Left ventricle myocardium superior (tissue), 1 donor: Measurements from ENCODE around the gene HGF. TPM values are rescaled to one million over a fixed set of nuclear protein-coding genes. Genes with fewer than 3 reads are reported as not detected.
"Not testable (repeated sequence)": the region's sequence is repeated elsewhere in the genome, so short reads cannot be mapped to it uniquely, and the experiment has no call there.

Experiments
- ATAC-seq: fragments of 200-7000 bp; cut with Tn5 transposase; one replicate; pipeline ENCODE4 v1.9.1; 2020; ENCODE audit warnings: mild to moderate bottlenecking, moderate library complexity
- DNase-seq: peaks from one replicate; pipeline ENCODE4 v3.0.0-alpha.2; 2020
- intact Hi-C: fragments of 100-400 bp; cut with micrococcal nuclease; formaldehyde crosslinking; loops from one replicate; pipeline ENCODE4 v1.11.0; 2022
- long read RNA-seq: library from polyadenylated mRNA; unstranded; transcript quantifications from one replicate; pipeline ENCODE4 v2.0.0, GENCODE V29; 2021
- total RNA-seq: library from RNA; stranded (reverse); fragmentation: NEBNext Ultra II Directional; extraction: Animal tissue kit (Norgen Biotek cat#: 25700); gene quantifications from one replicate; pipeline ENCODE4 v1.2.1, GENCODE V29; 2021
- donor health status: DM: no; HTN: yes; CAD: no; lungs with severe emphysema.

Gene HGF
- total RNA-seq = 2.4 TPM
- long read RNA-seq, partial matches to known transcripts = 0 of 1 reads
- long read RNA-seq, other reads (novel, unspliced or antisense) = 1 of 1 reads

DNA sequence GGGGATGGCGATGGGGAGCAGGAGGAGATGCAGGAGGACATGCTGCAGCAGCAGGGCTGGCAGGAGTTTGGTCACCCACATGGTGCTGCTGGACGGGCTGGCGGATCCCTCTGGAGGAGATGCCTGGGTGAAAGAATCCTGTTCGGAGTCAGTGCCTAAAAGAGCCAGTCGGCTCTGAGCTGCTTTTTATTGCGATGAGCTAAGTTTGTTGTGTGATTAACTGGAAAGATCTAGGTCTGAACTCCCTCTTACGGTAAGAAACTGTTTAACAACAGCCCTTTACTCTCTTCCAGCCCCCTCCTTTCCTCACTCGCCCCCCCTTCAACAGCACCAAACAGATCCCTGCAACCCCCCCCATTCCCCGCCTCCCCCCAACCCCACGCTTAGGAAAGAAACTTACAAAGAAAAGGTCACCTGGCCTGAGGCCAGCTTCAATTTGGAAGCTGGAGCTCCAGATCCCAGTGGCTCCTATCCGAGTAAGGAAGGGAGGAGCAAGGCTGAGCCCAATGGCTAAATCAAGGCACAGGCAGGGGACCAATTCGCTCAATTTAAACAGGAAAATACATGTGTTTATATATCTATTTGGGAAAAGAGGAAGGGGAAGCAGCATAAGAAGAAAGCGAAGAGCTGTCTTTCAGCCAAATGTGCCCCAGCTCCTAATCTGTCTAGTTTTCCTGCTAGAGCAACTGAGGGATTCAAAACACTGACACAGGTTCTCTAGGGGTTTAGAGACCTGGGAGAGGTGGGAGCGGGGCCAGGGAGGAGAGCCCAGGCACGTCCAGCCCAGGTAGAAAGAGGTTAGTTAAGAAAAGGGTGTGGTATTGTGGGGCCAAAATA, at the start of gene HGF:
Gene HGF, minus strand, starts transcription at position 157 of the 837 bp plus-strand sequence. Its CDS starts 76 bp downstream, at position 81.
- intact Hi-C loops = no loop called here
- peak; percentile 67 for DNase-seq

GRCh38 chr7:81816312-81816711, 46.5 kb upstream of the HGF start:
- no peak for ATAC-seq
- DNase-seq = no peak
- intact Hi-C loops = no loop called here

More for the DNA sequence above, at the start of gene HGF:
- ATAC-seq = peak; percentile 86

- intact Hi-C loops, ATAC-seq: not testable (repeated sequence)
These were observed 43.1 kb upstream of the HGF start for GRCh38 chr7:81812866-81813476.

GRCh38 chr7:81811956-81812865, 42.4 kb upstream of the HGF start:
- ATAC-seq (no peak), DNase-seq (no peak)
- intact Hi-C loops = no loop called here

More at GRCh38 chr7:81812866-81813476, 43.1 kb upstream of the HGF start:
- not testable (repeated sequence) for DNase-seq

GRCh38 chr7:81810476-81811155, 40.8 kb upstream of the HGF start:
- peak; percentile 68 for ATAC-seq
- no peak for DNase-seq
- intact Hi-C loops = no loop called here

DNA sequence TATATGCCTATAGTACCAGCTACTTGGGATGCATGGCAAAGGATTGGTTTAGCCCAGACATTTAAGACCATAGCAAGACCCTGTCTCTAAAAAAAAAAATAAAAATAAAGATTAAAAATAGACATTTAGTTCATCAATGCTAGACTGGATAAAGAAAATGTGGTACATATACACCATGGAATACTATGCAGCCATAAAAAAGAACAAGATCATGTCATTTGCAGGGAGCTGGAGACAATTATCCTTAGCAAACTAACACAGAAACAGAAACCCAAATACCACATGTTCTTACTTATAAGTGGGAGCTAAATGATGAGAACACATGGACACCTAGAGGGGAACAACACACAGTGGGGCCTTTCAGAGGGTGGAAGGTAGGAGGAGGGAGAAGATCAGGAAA, 38.5 kb upstream of the HGF start:
- ATAC-seq, intact Hi-C loops, DNase-seq: not testable (repeated sequence)

DNA sequence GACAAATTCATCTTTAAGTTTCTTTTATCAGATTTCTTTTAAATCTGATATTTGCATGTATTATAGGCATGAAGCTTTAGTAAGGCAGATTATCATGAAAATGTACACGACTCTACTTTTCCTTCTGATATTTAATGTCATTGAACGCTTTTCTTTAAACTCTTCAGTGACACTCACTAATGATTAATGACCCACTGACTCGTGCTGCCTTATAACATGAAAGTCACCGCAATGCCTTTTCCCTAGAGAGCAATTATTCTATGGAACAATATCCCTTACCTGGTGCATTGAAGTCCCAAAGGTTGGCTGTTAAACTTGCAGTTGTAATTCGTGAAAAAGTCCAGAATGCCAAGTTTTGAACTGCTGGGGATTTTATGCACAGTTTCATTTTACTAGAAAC, 33.4 kb upstream of the HGF start:
- intact Hi-C loops = no loop called here
- ATAC-seq = no peak
- DNase-seq = no peak

- intact Hi-C loops = no loop called here
- ATAC-seq = no peak
- DNase-seq = no peak
These were observed 32.4 kb upstream of the HGF start for GRCh38 chr7:81802251-81802650.

DNA sequence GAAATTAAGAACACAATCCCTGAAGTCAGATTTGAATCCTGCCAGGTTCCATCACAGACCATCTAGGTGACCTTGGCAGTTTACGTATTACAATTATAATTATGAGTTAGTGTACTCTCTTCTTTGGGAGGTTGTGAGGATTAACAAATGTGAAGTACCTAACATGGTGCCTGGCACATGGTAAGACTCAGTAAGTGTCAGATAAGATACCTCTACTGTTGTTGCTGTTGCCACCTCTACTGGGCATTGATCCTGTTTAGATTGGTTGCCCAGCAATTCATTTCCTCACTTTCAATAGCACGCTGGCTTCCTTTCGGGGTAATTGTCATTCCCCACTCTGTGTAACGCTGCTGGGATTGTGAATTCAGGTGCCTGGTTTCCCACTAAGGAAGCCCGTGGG, 31.7 kb upstream of the HGF start:
- intact Hi-C loops = no loop called here
- DNase-seq (no peak), ATAC-seq (peak; percentile 19)

GRCh38 chr7:81791568-81792518, 22.0 kb upstream of the HGF start:
- DNase-seq (no peak), ATAC-seq (no peak)
- intact Hi-C loops = no loop called here

- DNase-seq = no peak
- intact Hi-C loops = no loop called here
- ATAC-seq = no peak
These were observed 20.8 kb upstream of the HGF start for GRCh38 chr7:81790686-81791085.

DNA sequence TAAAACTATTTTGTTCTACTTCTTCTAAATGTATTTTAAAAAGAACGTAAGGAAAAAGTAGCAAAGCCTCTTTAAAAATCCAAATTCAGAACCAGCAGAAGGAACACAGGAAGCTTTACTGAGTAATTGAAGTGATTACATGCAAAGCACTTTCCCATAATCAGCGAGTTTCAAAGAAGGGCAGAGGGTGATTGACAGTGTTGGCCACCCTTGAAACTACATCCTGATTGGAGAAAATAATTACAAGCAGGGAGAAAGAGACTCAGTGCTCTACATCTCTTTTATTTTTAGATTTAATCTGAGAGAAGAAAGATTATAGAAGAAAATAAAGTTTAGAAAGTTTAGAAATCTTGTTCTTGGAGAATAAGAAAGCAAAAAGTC, 20.3 kb upstream of the HGF start:
- intact Hi-C loops = no loop called here
- ATAC-seq (no peak), DNase-seq (no peak)

DNA sequence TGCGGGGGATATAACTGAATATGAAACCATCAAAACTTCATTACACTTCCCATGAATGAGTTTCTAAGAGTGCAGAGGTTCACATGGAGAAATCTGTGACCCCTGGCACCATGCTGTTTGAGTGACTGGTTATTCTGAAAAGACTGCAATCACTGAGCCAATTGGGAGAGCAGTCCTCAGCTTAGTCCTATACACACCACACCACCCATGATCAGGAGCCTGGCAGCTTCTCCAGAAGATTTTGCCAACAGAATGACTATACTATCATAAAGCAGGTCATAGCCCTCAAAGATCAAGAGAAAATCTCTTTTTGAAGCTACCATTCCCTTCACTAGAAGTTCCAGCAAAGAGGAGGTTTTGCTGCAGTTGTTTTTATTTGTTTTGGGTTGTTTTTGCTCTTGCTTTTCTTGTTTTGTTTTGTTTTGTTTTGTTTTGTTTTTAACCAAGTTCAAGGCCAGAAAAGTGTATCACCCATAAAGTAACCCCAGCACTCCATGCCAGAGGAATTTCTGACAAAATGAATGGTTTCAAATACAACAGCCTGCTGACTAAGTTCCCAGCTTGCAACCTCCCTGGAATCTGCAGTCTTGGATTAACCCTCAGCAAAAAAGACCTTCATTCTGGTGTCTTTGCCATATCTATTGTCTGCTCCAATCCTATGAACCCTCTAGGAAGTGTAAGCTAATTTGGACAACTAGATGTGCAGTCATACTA, 19.7 kb upstream of the HGF start:
- intact Hi-C loops = no loop called here
- DNase-seq (no peak), ATAC-seq (no peak)

- intact Hi-C loops = no loop called here
- no peak for DNase-seq
- ATAC-seq = no peak
These were observed 18.4 kb upstream of the HGF start for GRCh38 chr7:81788246-81788645.

DNA sequence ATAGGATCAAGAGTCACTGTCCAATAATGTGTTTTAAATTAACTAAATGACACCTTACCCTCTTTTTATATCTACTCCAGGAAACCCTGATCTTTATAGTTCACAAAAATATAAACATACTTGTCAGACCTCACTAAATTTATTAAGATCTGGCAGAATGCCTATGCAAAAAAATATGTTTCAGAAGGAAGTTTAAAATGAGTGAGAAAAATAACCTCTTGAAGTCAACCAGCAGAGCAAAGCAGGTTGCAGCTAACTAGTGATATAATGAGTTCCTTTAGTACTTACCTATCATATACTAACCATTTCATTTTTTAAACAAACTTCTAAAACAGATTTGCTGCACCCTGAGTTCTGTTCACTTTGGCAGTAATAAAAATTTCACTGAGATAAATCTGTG, 14.0 kb upstream of the HGF start:
- ATAC-seq (no peak), DNase-seq (no peak)
- intact Hi-C loops = no loop called here

- ATAC-seq (no peak), DNase-seq (no peak)
- intact Hi-C loops = no loop called here
These were observed 11.3 kb upstream of the HGF start for GRCh38 chr7:81780914-81781693.

GRCh38 chr7:81779706-81780105, 9.9 kb upstream of the HGF start:
- DNase-seq (no peak), ATAC-seq (no peak)
- intact Hi-C loops = no loop called here
